Measurements from ENCODE around the gene GSE1.

GSE1 gene

DNA sequence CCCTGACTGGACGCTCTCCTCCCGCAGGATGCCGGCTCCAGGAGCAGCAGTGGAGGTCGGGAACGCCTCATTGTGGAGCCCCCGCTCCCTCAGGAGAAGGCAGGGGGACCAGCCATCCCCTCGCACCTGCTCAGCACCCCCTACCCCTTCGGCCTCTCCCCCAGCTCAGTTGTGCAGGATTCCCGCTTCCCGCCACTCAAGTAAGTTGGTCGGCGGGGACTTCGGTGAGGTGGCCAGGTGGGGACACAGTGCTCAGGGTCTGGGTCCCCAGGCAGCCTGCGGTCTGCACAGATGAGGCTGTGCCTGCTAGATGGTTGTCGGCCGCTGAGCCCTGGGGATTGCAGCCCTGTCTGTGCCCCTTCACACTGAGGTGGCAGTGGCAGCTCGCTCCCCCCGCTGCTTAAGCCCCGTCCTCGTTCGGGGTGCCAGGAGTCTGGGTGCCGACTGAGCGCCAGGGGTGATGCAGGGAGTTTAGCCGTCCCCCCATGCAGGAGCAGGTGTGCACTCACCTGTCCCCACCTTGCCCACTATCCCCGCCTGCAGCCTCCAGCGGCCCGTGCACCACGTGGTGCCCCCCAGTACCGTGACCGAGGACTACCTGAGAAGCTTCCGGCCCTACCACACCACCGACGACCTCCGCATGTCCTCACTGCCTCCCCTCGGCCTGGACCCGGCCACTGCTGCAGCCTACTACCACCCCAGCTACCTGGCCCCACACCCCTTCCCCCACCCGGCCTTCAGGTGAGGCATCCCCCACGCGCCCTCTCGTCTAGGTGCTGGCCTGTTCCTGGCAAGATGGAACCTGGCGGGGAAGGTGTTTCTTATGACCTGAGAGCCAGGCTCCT, 41.4 kb downstream of the GSE1 start:
- peaks cover 2% of the 10 kb centered on the region for H3K4me1 Mint-ChIP-seq (ENCODE audit: low read depth)
- no peaks in the 10 kb centered on the region for H3K27me3 Mint-ChIP-seq
- H3K9me3 Mint-ChIP-seq (ENCODE audit: low read depth): no peaks in the 10 kb centered on the region
- no peak overlapping the region for H3K4me3 Mint-ChIP-seq
- no peak overlapping the region for H3K27ac Mint-ChIP-seq
- no peaks in the 10 kb centered on the region for H3K36me3 Mint-ChIP-seq

DNA sequence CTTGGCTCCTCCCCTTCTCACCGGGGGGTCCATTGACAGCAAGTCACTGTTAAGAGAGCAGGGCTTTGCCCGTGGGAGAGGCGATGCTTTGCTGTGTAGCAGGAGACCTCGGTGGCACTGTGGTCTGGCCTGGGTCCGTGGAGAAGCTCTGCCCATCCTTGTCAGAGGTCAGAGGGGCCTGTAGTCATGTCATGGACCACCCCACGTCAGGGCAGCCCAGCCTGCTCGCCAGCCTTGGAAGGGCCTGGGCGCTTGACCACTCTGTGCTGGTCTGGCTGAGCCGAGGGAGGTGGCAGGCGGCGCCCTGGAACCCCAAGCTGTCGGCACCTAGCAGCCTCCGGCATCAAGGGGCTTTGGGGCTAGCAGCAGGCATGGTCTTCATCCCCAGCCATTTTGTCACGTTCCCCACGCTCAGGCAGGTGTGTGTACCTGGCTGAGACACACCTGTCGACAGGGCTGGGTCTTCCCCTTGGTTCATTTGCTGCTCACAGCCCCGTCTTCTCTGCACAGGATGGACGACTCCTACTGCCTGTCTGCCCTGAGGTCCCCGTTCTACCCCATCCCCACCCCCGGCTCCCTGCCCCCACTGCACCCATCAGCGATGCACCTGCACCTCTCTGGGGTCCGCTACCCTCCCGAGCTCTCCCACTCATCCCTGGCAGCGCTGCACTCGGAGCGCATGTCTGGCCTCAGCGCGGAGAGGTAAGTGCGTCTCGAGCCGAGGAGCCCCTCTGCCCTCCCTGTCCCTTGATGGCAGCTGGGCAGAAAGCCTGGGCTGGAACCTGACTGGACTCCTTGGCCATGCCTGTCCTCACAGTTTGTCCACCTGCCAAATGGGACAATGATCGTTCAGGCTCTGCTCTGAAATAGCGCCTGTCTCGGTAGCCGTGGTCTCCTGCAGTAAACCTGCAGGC, 42.4 kb downstream of the GSE1 start:
- H3K9me3 Mint-ChIP-seq (ENCODE audit: low read depth): no peaks in the 10 kb centered on the region
- H3K4me3 Mint-ChIP-seq: no peak overlapping the region
- no peak overlapping the region for H3K27ac Mint-ChIP-seq
- H3K4me1 Mint-ChIP-seq (ENCODE audit: low read depth): peaks cover 5% of the 10 kb centered on the region
- H3K36me3 Mint-ChIP-seq: peaks cover 2% of the 10 kb centered on the region
- no peaks in the 10 kb centered on the region for H3K27me3 Mint-ChIP-seq

DNA sequence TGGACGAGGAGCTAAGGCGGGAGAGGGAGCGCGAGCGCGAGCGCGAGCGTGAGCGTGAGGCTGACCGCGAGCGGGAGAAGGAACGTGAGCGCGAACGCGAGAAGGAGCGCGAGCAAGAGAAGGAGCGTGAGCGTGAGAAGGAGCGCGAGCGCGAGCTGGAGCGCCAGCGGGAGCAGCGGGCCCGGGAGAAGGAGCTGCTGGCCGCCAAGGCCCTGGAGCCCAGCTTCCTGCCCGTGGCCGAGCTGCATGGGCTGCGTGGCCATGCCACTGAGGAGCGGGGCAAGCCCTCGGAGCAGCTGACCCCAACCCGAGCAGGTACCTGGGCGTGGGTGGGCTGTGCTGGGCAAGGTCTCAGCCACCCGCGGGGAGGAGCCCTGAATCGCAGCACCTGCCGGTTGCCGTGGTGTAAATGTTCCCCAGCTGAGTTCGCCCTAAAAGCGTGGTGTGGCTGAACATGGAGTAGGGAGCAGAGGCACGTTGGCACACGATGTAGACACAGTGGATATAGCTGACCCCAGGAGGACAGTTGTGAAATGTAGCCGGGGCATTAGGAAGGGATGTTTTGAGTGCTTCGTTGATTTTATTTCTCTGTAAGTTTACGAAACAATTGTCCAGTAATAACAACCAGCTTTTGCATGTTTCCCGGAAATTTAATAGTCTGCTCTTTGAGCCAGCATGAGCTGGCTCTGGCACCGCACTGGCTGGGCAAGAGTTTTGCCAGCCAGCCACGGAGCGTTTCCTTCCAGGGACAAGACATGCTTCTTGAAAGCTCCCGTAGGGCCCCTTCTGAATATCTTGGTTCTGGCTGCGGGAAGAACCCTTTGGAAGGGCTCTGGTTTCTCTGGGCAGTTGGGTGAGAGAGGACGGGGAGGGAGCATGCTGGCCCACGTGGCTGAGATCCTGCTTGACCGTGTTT, 43.5 kb downstream of the GSE1 start:
- H3K36me3 Mint-ChIP-seq: peaks cover 2% of the 10 kb centered on the region
- no peaks in the 10 kb centered on the region for H3K27me3 Mint-ChIP-seq
- H3K4me1 Mint-ChIP-seq (ENCODE audit: low read depth): peaks cover 5% of the 10 kb centered on the region
- no peak overlapping the region for H3K4me3 Mint-ChIP-seq
- H3K9me3 Mint-ChIP-seq (ENCODE audit: low read depth): no peaks in the 10 kb centered on the region
- no peak overlapping the region for H3K27ac Mint-ChIP-seq

DNA sequence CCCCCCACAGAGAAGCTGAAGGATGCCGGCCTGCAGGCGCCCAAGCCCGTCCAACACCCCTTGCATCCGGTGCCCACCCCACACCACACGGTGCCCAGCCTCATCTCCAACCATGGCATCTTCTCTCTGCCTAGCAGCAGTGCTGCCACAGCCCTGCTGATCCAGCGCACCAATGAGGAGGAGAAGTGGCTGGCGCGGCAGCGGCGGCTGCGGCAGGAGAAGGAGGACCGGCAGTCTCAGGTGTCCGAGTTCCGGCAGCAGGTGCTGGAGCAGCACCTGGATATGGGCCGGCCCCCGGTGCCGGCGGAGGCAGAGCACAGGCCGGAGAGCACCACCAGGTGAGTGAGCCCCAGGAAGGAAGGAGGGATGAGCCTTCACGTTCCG, 44.1 kb downstream of the GSE1 start:
- Mint-ChIP-seq H3K4me1 (ENCODE audit: low read depth) (peaks cover 5% of the 10 kb centered on the region), H3K27ac (no peak overlapping the region), H3K27me3 (no peaks in the 10 kb centered on the region), H3K9me3 (ENCODE audit: low read depth) (no peaks in the 10 kb centered on the region), H3K36me3 (peaks cover 2% of the 10 kb centered on the region), H3K4me3 (no peak overlapping the region)

DNA sequence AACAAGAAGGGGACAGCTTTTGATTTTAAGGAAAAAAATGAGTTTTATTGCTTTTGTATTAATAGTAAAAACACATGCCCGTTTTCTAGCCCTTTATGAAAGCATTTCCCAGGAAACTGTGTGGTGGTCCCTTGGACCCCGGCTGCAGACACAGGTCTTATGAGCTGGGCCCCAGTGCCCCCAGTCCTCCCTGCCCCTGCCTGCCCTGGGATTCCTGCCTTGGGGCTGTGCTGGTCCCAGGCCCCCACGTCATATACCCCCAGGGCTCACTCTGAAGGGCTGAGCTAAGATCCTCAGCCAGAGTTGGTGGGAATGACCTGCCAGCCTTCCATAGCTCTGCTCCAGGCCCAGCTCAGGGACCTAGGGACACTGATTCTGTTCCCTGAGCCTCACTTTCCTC, 44.9 kb downstream of the GSE1 start:
- H3K4me1 Mint-ChIP-seq (ENCODE audit: low read depth): peaks cover 5% of the 10 kb centered on the region
- H3K27ac Mint-ChIP-seq: no peak overlapping the region
- H3K36me3 Mint-ChIP-seq: peaks cover 2% of the 10 kb centered on the region
- H3K9me3 Mint-ChIP-seq (ENCODE audit: low read depth): no peaks in the 10 kb centered on the region
- no peaks in the 10 kb centered on the region for H3K27me3 Mint-ChIP-seq
- H3K4me3 Mint-ChIP-seq: no peak overlapping the region

DNA sequence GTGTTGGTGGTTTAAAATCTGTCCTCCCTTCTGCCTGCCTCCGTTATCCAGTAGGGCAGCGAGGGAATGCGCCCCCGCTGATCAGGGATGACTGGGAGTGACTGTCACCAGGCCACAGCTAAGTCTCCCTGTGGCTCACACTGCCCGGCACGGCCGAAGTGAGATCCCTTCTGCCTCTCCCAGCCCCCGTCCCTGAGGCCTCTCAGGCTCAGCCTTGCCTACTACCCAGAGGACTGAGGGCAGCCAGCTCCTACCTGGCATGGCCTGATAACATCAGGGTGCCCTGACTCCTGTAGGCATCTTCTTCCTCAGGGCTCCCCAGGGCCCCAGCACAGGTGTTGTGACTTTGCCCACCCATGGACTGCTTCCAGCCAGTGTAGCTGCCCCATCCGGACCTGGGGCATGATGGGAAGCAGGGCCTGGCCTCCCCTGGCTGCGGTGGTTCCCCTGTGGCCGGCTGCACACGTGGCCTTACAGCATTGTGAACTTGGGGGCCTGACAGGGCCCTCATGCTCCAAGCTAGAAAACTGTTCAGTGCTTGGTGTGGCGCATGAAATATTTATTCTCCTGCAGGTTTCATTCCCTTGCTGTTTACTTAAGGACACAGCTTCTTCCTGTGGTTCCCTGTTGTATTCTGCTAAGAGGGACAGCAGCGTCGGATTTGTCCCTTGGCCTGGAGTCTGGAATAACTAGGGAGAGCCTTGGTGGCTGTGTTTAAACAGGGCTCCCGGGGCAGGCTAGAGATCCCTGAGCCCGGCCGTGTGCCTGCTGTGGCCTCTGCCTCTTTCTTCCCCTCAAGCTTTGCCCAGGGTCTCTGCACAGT, 45.6 kb downstream of the GSE1 start:
- H3K9me3 Mint-ChIP-seq (ENCODE audit: low read depth): no peaks in the 10 kb centered on the region
- H3K4me3 Mint-ChIP-seq: no peak overlapping the region
- H3K4me1 Mint-ChIP-seq (ENCODE audit: low read depth): peaks cover 5% of the 10 kb centered on the region
- H3K36me3 Mint-ChIP-seq: peaks cover 4% of the 10 kb centered on the region
- no peak overlapping the region for H3K27ac Mint-ChIP-seq
- no peaks in the 10 kb centered on the region for H3K27me3 Mint-ChIP-seq

DNA sequence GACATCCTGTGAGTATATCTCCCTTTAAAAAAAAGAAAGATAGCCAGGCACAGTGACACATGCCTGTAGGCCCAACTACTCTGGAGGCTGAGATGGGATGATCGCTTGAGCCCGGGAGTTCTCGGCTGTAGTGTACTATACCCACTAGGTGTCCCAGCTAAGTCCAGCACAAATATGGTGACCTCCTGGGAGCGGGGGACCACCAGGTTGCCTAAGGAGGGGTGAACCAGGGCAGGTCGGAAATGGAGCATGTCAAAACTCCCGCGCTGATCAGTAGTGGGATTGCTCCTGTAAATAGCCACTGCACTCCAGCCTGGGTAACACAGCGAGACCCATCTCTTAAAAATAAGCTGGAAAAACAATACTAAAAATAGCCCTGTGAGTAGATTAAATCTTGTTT, 46.2 kb downstream of the GSE1 start:
- no peak overlapping the region for H3K4me3 Mint-ChIP-seq
- H3K27me3 Mint-ChIP-seq: no peaks in the 10 kb centered on the region
- peaks cover 4% of the 10 kb centered on the region for H3K4me1 Mint-ChIP-seq (ENCODE audit: low read depth)
- H3K9me3 Mint-ChIP-seq (ENCODE audit: low read depth): no peaks in the 10 kb centered on the region
- H3K27ac Mint-ChIP-seq: no peak overlapping the region
- H3K36me3 Mint-ChIP-seq: peaks cover 4% of the 10 kb centered on the region

DNA sequence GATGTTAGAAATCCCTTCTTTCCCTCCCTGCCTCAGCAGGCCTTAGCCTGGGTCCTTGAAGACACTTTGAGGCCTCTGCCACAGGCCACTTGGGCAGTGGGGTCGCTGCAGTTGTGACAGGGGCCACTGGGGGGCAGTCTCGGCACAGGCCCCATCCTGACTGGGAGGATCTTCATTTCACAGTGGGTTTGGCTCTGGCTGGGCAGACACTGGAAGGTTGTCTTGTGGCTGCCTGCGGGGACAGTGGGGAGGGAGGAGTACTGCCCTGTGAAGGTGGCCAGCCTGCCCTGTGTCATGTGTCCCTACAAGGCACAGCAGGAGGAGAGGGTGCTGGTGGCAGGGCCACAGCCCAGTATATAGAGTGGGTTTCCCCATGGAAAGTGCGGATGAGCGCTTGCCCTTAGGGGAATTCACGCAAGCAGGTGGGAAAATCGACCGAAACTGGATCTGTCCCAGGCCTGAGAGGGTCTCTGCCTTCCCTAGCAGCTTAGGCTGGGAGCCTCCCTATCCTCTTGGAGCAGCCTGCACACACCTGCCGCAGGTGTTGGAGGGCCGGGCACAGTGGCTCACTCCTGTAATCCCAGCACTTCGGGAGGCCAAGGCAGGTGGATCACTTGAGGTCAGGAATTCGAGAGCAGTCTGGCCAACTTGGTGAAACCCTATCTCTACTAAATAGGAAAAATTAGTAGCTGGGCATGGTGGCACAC, 46.8 kb downstream of the GSE1 start:
- H3K4me3 Mint-ChIP-seq: no peak overlapping the region
- H3K36me3 Mint-ChIP-seq: peaks cover 4% of the 10 kb centered on the region
- H3K27ac Mint-ChIP-seq: no peak overlapping the region
- H3K9me3 Mint-ChIP-seq (ENCODE audit: low read depth): no peaks in the 10 kb centered on the region
- H3K27me3 Mint-ChIP-seq: no peaks in the 10 kb centered on the region
- peaks cover 4% of the 10 kb centered on the region for H3K4me1 Mint-ChIP-seq (ENCODE audit: low read depth)

DNA sequence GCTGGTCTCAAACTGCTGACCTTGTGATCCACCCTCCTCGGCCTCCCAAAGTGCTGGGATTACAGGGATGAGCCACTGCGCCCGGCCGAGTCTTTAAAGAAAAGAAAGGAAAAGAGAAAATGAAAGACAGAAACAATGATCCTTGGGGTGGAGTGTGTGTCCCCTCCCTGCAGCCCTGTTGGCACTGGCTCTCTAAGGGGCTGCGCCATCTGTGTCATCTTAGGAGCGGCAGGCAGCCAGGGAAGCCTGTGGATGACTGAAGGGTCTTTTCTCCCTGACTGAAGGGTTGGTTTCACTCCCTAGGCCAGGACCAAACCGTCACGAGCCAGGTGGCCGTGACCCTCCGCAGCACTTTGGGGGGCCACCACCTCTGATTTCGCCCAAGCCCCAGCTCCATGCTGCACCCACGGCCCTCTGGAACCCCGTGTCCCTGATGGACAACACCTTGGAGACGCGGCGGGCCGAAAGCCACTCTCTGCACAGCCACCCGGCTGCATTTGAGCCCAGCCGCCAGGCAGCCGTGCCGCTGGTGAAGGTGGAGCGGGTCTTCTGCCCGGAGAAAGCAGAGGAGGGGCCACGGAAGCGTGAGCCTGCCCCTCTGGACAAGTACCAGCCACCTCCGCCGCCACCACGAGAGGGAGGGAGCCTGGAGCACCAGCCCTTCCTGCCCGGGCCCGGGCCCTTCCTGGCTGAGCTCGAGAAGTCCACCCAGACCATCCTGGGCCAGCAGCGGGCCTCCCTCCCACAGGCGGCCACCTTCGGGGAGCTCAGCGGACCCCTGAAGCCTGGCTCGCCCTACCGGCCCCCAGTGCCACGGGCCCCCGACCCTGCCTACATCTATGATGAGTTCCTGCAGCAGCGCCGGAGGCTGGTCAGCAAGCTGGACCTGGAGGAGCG, 48.0 kb downstream of the GSE1 start:
- H3K27me3 Mint-ChIP-seq: no peaks in the 10 kb centered on the region
- H3K36me3 Mint-ChIP-seq: peaks cover 4% of the 10 kb centered on the region
- no peak overlapping the region for H3K4me3 Mint-ChIP-seq
- H3K27ac Mint-ChIP-seq: no peak overlapping the region
- H3K4me1 Mint-ChIP-seq (ENCODE audit: low read depth): peaks cover 4% of the 10 kb centered on the region
- no peaks in the 10 kb centered on the region for H3K9me3 Mint-ChIP-seq (ENCODE audit: low read depth)

DNA sequence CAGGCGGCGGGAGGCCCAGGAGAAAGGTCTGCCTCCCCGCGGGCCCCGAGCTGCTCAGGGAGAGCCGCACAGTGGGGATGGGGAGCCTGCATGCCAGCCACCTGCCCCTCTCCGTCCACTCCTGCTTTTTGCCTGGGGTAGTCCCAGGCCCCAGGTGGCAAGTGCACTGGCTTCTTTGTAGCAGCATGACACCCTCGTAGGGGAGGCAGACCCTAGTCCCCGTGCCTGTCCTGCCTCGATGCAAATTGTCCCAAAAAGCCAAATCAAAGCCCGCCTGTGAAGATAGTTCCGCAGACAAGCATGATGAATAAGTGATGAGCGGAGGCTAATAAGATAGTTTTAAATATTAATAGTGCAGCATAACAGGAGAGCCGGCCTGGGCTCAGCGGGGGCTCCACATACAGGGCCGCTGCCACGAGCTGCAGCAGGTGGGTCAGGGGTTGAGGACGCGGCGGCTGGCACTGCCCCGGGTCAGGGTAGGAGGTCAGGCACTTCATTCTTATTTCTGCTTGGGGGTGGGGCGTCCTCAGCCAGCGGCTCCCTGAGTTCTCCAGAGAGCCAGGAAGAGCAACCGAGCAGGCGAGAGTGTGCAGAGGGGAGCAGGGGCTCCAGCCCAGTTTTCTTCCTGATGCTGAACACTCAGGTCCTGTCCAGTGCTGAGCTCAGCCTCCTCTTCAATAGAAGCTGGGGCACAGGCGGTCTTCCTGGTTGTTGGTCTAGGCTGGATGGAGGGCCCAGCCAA, 48.8 kb downstream of the GSE1 start:
- H3K4me3 Mint-ChIP-seq: no peak overlapping the region
- peaks cover 4% of the 10 kb centered on the region for H3K36me3 Mint-ChIP-seq
- no peaks in the 10 kb centered on the region for H3K27me3 Mint-ChIP-seq
- no peak overlapping the region for H3K27ac Mint-ChIP-seq
- H3K4me1 Mint-ChIP-seq (ENCODE audit: low read depth): peaks cover 4% of the 10 kb centered on the region
- H3K9me3 Mint-ChIP-seq (ENCODE audit: low read depth): no peaks in the 10 kb centered on the region

DNA sequence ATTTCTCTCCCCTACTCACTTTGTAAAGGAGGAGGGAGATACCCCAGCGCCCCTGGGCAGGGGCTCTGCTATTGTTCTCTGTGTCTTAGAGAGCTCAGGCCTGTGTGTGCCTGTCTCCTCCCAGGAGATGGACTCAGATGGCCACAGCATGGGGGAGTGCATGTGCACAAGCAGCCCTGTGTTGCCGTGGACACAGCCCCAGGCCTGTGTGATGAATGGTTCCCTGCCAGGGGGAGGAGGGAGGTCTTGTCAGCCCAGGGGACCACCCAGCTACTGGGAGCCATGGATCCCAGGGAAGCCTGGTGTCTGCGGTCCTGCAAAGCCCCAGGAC, 49.3 kb downstream of the GSE1 start:
- Mint-ChIP-seq H3K9me3 (ENCODE audit: low read depth) (no peaks in the 10 kb centered on the region), H3K4me3 (no peak overlapping the region), H3K27ac (no peak overlapping the region), H3K27me3 (no peaks in the 10 kb centered on the region), H3K4me1 (ENCODE audit: low read depth) (peaks cover 4% of the 10 kb centered on the region), H3K36me3 (peaks cover 4% of the 10 kb centered on the region)

DNA sequence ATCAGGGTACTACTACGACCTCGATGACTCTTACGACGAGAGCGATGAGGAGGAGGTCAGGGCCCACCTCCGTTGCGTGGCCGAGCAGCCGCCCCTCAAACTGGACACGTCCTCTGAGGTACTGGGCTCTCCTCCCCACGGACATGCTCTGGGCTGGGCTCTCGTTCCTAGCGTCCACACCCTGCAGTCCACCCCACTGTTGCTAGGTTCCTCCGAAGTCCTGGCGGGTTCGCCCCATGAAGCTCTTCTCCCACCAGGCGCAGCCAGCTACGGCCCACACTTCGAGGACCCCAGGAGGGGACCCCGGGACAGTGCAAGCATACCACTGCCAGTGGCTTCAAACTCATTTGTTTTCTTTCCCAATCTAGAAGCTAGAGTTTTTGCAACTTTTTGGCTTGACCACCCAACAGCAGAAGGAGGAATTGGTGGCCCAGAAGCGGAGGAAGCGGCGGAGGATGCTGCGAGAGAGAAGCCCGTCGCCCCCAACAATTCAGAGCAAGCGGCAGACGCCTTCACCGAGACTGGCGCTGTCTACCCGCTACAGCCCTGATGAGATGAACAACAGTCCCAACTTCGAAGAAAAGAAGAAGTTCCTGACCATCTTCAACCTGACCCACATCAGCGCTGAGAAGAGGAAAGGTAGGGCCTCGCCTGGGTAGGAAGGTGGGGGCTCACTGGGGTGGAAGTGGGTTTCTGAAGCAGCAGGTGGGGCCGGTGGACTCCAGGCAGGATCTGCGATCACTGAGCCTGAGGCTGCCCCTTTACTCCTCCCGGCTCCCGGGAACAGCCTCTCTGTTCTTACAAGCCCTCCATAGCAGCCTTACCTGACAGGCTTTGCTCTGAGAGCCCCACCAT, 50.1 kb downstream of the GSE1 start:
- H3K4me3 Mint-ChIP-seq: no peak overlapping the region
- no peak overlapping the region for H3K27ac Mint-ChIP-seq
- H3K27me3 Mint-ChIP-seq: no peaks in the 10 kb centered on the region
- no peaks in the 10 kb centered on the region for H3K9me3 Mint-ChIP-seq (ENCODE audit: low read depth)
- peaks cover 4% of the 10 kb centered on the region for H3K36me3 Mint-ChIP-seq
- peaks cover 4% of the 10 kb centered on the region for H3K4me1 Mint-ChIP-seq (ENCODE audit: low read depth)
